Thoracic aorta (tissue), 2 donors: ENCODE measurements around the gene SMIM1. TPM values are rescaled to one million over a fixed set of nuclear protein-coding genes. Genes with fewer than 3 reads are reported as not detected.
A peak's percentile ranks its signal among the peaks of the same experiment; 100 is the strongest.

Experiments used
- ATAC-seq: fragments of 150-250 bp; one replicate; pipeline ENCODE4 v1.8.0; 2017; ENCODE audit warnings: low read depth; ENCODE audit not compliant: insufficient number of reproducible peaks, low FRiP score
- DNase-seq: peaks from one replicate; pipeline ENCODE4 v3.0.0-alpha.2; 2020; ENCODE audit warnings: low spot score
- H3K27ac ChIP-seq, 2 donors: fragments of 200-600 bp; sonication (generic); 1 replicate in 1 of 2; 2 replicates in 1 of 2; pipeline ENCODE4 v1.5.1; 2016; ENCODE audit warnings: mild to moderate bottlenecking in 2 of 2, moderate library complexity in 2 of 2
- H3K27me3 ChIP-seq: fragments of 200-600 bp; sonication (generic); replicated peaks from 2 replicates; pipeline ENCODE4 v1.6.0; 2016; ENCODE audit warnings: mild to moderate bottlenecking; ENCODE audit not compliant: insufficient read depth
- H3K36me3 ChIP-seq: fragments of 200-600 bp; sonication (generic); one replicate; pipeline ENCODE4 v1.5.1; 2016
- H3K4me1 ChIP-seq, 2 donors: fragments of 200-600 bp; sonication (generic); 1 replicate in 1 of 2; 2 replicates in 1 of 2; pipeline versions ENCODE4 v1.5.1 to v1.6.0; 2016; ENCODE audit warnings: low read depth in 2 of 2, mild to moderate bottlenecking in 1 of 2; ENCODE audit not compliant: control insufficient read depth in 1 of 2
- H3K4me3 ChIP-seq: fragments of 200-600 bp; sonication (generic); 2 replicates; pipeline ENCODE4 v1.5.1; 2016; ENCODE audit warnings: mild to moderate bottlenecking
- H3K9me3 ChIP-seq: fragments of 200-600 bp; sonication (generic); 2 replicates; pipeline ENCODE4 v1.5.1; 2016
- CTCF ChIP-seq: fragments of 200-600 bp; sonication (generic); IDR thresholded peaks from one replicate; pipeline ENCODE4 v1.5.1; 2019; ENCODE audit warnings: antibody characterized with exemption
- total RNA-seq, 2 donors: library from RNA; depleted of rRNA; stranded (reverse); fragments of >200 nt; gene quantifications; one replicate each; pipeline versions ENCODE4 v1.1.0 to v1.2.3, GENCODE V29; 2016

Gene SMIM1
- total RNA-seq, 2 donors from 2014 or later, result 2.6 to 4.6 TPM

- Histone ChIP-seq H3K4me3 (no peak overlapping the region), H3K27ac (no peak overlapping the region), H3K36me3 (peaks cover 18% of the 10 kb centered on the region), H3K4me1 (peaks cover 9 to 15% of the 10 kb centered on the region in 2 donors), H3K9me3 (no peaks in the 10 kb centered on the region), H3K27me3 (no peaks in the 10 kb centered on the region)
- DNase-seq (no peak), ATAC-seq (no peak)
- TF ChIP-seq CTCF, result no peak
Observed at GRCh38 chr1:3743421-3743820, 29.1 kb upstream of the SMIM1 start.

- no peak for DNase-seq
- ATAC-seq, result no peak
Observed at GRCh38 chr1:3743826-3744225, 28.7 kb upstream of the SMIM1 start.

GRCh38 chr1:3744646-3745045 lies 27.9 kb upstream of the SMIM1 start:
- ATAC-seq (no peak), DNase-seq (no peak)
- Histone ChIP-seq H3K27ac (no peak overlapping the region), H3K27me3 (no peaks in the 10 kb centered on the region), H3K9me3 (no peaks in the 10 kb centered on the region), H3K4me1 (peaks cover 9 to 15% of the 10 kb centered on the region in 2 donors), H3K4me3 (no peak overlapping the region), H3K36me3 (peaks cover 16% of the 10 kb centered on the region)
- no peak for TF ChIP-seq CTCF

More at GRCh38 chr1:3743826-3744225, 28.7 kb upstream of the SMIM1 start:
- Histone ChIP-seq H3K27me3 (no peaks in the 10 kb centered on the region), H3K27ac (no peak overlapping the region), H3K36me3 (peaks cover 16% of the 10 kb centered on the region), H3K9me3 (no peaks in the 10 kb centered on the region), H3K4me1 (peaks cover 9 to 15% of the 10 kb centered on the region in 2 donors), H3K4me3 (no peak overlapping the region)
- TF ChIP-seq CTCF, result no peak

GRCh38 chr1:3745071-3745470 lies 27.5 kb upstream of the SMIM1 start:
- ATAC-seq (no peak), DNase-seq (no peak)
- no peak overlapping the region for H3K4me3 ChIP-seq
- peaks cover 13% of the 10 kb centered on the region for H3K36me3 ChIP-seq
- peaks cover 9 to 15% of the 10 kb centered on the region in 2 donors for H3K4me1 ChIP-seq
- no peaks in the 10 kb centered on the region for H3K9me3 ChIP-seq
- H3K27me3 ChIP-seq, result no peaks in the 10 kb centered on the region
- no peak for TF ChIP-seq CTCF
- H3K27ac ChIP-seq, result no peak overlapping the region

GRCh38 chr1:3745590-3746381 lies 26.8 kb upstream of the SMIM1 start:
- Histone ChIP-seq H3K27ac (peak overlapping the region in 1 of 2 donors; percentile 25), H3K4me1 (peaks cover 9 to 15% of the 10 kb centered on the region in 2 donors), H3K36me3 (peaks cover 12% of the 10 kb centered on the region), H3K27me3 (no peaks in the 10 kb centered on the region), H3K4me3 (no peak overlapping the region), H3K9me3 (no peaks in the 10 kb centered on the region)
- no peak for TF ChIP-seq CTCF
- ATAC-seq (no peak), DNase-seq (no peak)
